ENCODE data around the gene PRR22.
"Not testable (repeated sequence)": the region's sequence is repeated elsewhere in the genome, so short reads cannot be mapped to it uniquely, and the experiment has no call there.

Gene PRR22

DNA sequence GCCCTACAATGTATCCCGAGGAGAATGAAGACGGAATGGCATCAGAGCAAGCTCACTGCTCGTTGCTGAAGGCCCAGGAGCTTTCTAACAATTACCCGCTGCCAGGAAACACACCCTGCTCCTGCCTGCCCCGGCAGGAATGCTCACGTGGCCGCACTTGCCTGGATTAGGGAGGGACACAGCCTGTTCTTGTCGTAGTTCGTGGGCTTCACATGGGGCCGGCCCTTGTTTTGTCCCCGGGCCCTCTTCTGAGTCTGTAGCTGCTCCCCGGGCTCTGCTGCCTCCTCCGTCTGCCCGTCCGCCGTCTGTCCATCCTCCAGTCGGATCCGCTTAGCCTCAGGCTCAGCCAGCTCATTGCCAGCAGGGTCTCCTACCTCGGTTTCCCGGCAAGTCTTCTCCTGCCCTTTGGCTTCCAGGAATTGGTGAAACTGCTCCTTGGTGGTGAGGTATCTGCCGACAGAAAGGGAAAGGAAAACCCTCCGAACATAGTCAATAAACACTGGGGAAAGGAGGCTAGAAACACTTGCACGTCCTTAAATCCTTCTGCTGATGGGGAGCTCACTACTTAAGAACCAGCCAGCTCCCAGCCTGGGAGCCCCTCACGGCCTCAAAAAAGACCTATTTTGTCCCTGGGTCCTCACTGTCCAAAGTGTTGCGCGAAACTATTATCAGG lies 5.5 kb upstream of the PRR22 start:
- no peak for DNase-seq

GRCh38 chr19:5789351-5789761 lies 4.8 kb upstream of the PRR22 start:
- no peak for DNase-seq

- DNase-seq, result no peak
Measured at GRCh38 chr19:5788422-5788821, 3.9 kb upstream of the PRR22 start.

- no peak for DNase-seq
Measured at GRCh38 chr19:5787409-5788182, 3.0 kb upstream of the PRR22 start.

- no peak for DNase-seq
Measured at GRCh38 chr19:5786593-5787408, 2.3 kb upstream of the PRR22 start.

DNA sequence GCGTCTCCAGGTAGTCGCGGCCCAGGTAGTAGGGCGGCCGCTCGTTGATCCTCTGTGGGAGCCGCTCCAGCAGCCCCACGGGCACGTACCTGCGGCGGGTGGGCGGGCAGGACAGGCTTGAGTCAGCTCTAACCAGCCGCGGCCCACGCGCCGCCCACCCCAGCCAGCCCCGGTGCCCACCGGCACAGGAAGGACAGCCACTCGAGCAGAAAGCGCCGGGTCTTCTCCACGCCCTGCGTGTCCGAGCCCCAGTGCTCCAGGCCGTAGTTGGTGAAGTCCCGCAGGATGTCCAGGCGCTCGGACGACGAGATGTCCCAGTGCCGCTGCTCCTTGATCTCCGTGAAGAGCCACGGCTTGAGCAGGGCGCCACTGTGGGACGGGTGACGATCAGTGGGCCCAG lies 877 bp upstream of the PRR22 start:
- no peak for DNase-seq

DNA sequence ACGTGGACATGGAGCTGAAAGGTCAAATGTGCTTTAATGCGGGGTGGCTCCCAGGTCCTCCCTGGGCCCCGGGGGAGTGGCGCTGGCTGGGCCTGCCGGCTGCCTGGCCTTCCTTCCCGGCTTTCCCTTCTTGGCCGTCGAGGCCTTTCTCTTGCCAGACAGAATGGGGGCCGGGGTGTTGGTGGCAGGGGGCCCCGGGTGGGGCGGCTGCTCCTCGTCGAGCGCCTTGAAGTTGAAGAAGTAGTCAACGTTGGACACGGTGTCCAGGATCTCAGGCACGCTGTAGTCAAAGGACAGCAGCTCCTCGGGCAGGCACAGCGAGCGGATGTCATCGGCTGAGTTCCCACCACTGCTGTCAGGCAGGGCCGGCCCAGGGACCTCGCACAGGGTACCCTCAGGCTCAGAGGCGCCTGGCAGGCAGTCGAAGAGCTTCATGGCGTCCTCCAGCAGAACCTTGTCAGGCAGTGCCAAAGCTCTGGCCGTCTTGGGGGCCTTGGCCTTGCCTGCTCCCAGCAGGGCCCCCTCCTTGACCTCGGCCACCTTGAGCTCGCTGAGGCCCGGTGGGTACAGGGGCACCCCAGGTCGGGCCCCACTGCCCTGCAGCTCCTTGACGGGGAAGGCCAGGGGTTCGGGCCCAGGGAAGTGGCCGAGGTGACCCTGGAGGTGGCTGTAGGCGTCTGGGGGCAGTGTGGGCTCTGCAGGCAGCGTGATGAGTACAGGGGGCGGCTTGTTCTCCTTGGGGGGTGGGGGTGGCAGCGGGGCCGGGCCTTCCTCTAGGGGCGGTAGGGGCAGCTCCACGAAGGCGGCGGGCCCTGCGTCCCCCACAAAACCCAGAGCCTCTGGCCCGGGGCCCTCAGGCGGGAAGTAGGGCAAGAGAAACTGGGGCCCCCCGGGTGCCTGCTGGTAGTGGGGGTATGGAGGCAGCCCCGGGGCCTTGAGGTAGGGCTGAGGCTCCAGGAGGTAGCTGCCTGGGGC lies 1.3 kb downstream of the PRR22 start:
- DNase-seq, result no peak

GRCh38 chr19:5782322-5782721 lies 2.2 kb downstream of the PRR22 start:
- DNase-seq, result no peak

GRCh38 chr19:5780916-5781315 lies 3.6 kb downstream of the PRR22 start:
- not testable (repeated sequence) for DNase-seq

- DNase-seq, result no peak
Measured at GRCh38 chr19:5778402-5778801, 6.1 kb downstream of the PRR22 start.

DNA sequence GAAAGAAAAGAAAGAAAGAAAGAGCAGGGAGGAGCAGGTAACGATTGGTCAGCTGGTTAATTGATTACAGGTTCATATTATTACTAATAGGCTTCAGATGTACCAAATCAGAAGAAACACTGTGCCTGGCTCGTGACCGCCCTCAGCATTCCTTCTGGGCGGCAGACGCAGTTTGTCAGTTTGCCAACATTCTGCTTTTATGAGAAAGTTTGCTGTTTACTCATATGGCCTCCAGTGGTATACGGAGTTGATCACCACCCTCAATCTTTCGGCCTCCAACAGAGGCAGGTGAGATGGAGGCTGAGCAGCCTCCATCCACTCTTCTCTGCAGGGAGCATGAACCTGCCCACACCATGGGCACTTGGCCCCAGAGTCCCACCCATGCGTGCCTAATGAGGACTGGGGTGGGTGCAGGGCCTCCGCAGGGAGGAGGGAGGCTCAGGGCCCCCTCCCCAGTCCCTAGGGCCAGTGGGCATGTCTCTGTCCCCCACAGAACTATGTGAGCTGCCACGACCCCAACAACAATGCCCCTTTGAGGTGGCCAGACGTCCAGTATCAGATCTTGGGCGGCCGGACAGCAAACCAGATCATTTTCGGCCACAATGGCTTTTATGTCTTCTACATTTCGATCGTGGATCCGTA lies 8.8 kb downstream of the PRR22 start:
- DNase-seq, result no peak

DNA sequence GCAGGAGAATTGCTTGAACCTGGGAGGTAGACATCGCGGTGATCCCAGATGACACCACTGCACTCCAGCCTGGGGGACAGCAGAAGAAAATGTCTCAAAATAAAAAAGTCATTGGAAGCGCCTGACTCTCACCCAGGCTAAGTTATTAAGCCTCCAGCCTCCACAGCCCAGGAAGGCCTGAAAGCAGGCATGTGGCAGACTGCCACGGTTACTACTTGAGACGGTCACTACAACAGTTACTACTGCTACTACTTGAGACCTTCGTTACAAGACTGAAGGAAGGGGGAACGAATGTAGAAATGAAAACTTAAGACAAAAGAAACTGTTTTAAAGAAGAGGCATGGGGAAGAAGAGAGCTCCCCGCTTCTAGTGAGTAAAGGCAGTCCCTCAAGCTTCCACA lies 9.6 kb downstream of the PRR22 start:
- no peak for DNase-seq

DNA sequence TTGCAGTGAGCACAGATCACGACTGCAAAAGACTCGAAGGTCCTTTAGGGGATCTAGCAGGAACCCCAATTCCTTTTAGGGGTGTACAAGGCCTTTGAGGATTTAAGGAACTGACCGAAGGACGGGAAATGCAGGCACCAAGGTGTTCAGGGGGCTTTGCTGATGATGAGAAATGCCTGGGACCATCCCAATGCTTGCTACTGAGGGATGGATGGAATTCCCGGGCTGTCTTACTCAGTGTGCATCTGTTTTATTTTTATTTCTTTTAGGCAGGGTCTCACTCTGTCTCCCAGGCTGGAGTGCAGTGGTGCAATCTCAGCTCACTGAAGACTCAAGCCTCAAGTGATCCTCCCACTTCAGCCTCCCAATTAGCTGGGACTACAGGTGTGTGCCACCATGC lies 11.3 kb downstream of the PRR22 start:
- DNase-seq, result no peak

DNA sequence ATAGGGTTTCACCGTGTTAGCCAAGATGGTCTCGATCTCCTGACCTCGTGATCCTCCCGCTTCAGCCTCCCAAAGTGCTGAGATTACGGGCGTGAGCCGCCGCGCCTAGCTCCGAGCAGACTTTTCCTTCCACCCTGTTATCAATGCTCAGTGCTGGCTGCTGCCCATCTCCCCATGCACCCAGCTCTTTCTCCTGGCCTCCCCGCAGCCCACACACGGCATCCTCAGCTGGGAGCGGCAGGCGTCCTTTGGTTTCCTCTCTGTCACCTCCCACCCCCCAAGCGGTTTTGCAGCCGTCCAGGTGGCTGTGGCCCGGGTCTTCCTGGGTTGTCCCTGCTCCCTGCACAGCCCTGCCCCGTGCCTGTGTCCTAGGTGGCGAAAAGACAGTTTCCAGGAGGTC lies 12.1 kb downstream of the PRR22 start:
- no peak for DNase-seq

DNA sequence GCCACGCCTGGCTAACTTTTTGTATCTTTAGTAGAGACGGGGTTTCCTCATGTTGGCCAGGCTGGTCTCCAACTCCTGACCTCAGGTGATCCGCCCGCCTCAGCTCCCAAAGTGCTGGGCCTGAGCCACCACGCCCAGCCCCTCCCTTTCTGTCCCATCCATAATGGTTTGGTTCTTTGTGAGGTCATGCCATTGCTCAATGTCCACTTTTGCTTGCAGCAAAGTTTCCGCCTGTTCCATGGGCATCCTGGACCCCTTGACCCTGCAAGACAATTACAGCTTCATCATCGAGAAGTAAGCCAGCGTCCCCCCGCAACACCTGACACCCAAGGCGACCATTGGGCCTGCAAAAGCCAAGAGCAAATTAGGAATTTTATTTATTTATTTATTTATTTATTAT lies 16.6 kb downstream of the PRR22 start:
- no peak for DNase-seq

DNA sequence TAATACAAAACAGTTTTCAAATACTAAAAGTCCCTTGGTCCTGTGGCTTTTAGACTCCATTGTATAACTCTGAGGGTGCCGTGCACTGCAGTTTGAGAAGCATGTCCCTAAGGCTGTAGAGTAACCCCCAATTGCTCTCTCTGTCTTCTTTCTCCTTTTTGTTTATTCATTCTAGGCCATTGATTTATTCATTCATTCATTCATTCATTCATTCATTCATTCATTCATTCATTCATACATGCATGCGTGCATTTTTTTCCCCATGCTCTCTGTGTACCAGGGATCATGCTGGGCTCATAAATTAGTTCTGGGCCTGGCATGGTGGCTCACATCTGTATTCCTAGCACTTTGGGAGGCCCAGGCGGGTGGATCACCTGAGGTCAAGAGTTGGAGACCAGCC lies 19.3 kb downstream of the PRR22 start:
- DNase-seq, result no peak

DNA sequence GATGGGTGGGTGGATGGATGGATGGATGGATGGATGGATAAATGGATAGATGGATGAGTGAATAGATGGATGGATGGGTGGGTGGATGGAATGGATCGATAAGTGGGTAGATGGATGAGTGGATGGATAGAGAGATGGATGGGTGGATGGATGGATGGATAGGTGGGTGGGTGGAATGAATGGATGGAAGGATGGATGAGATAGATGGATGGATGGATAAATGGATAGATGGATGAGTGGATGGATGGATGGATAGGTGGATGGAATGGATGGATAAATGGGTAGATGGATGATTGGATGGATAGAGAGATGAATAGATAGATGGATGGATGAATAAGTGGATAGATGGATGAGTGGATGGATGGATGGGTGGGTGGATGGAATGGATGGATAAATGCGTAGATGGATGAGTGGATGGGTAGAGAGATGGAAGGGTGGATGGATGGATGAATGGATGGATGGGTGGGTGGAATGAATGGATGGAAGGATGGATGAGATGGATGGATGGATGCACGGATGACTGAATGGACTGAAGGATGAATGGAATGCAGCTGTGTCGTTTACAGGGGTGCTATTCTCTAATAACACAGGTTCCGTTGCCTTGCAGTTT lies 21.8 kb downstream of the PRR22 start:
- no peak for DNase-seq

DNA sequence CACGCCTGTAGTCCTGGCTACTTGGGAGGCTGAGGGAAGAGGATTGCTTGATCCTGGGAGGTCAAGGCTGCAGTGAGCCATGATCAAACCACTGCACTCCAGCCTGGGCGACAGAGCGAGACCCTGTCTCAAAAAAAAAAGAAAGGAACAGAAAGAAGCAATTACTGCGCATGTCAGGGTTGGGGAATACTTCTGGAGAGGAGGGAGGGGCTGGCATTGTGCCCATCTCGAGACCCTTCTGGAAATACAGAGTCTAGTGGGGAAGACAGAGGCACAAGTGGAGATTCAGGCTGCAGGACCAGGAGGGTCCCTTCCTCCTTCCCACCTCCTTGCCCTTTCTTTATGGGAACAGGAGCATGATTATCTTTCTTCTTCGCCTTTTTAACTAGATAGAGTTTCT lies 30.8 kb downstream of the PRR22 start:
- no peak for DNase-seq

GRCh38 chr19:5751709-5752108 lies 32.8 kb downstream of the PRR22 start:
- DNase-seq, result no peak

GRCh38 chr19:5749505-5749904 lies 35.0 kb downstream of the PRR22 start:
- DNase-seq, result no peak

DNA sequence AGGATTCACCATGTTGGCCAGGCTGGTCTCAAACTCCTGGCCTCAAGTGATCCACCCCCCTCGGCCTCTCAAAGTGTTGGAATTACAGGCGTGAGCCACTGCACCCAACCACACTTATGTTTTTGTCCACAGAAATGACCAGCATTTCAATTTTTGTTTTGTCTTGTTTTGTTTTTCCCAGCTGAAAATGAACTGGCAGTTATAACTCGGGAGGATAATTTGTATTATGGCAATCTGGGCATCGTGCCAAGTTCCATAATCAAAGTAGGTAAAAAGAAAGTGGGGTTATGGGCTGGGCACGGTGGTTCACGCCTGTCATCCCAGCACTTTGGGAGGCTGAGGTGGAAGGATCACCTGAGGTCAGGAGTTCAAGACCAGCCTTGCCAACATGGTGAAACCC lies 35.6 kb downstream of the PRR22 start:
- not testable (repeated sequence) for DNase-seq

GRCh38 chr19:5744999-5745398 lies 39.5 kb downstream of the PRR22 start:
- not testable (repeated sequence) for DNase-seq
